ENCODE results near the gene USP22.

Gene USP22

GRCh38 chr17:21018894-21019293 lies 23.9 kb downstream of the USP22 start:
- Histone ChIP-seq H3K4me1 (peaks cover 0 to 44% (median 11%) of the 10 kb centered on the region in 4 donors), H3K4me3 (no peak overlapping the region), H3K27ac (no peak overlapping the region), H3K36me3 (peaks cover 66 to 75% (median 73%) of the 10 kb centered on the region in 3 donors), H3K27me3 (no peaks in the 10 kb centered on the region), H3K9me3 (no peaks in the 10 kb centered on the region)
- DNase-seq: no peak
- intact Hi-C loops (cut with DNase I; ENCODE audit: low total_unique reads): no loop called here
- TF ChIP-seq CTCF (IDR thresholded peaks at IDR 0.05): no peak

DNA sequence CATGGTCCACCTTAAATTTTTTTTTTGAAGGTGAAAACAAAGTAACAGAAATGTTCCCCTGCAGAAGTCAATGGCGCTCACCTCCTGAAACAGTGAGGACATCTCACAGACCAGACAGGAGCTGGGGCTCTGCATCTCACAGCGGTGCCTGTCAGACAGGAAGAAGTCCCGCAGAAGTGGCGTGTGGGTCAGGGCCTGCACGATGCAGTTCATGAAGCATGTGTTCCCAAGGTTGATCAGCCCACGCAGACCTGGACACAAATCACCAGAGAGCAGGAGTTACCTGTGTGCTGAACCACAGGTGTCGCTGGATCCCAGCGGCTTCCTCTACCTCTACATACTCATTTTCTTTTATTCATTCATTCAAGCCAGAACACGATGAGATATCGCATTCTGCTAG lies 24.9 kb downstream of the USP22 start:
- H3K9me3 ChIP-seq: no peaks in the 10 kb centered on the region
- TF ChIP-seq CTCF (IDR thresholded peaks at IDR 0.05): no peak
- peaks cover 0 to 34% (median 11%) of the 10 kb centered on the region in 4 donors for H3K4me1 ChIP-seq
- intact Hi-C loops (cut with DNase I; ENCODE audit: low total_unique reads): no loop called here
- H3K27ac ChIP-seq: no peak overlapping the region
- peaks cover 75 to 86% (median 82%) of the 10 kb centered on the region in 3 donors for H3K36me3 ChIP-seq
- no peaks in the 10 kb centered on the region for H3K27me3 ChIP-seq
- no peak overlapping the region for H3K4me3 ChIP-seq
- peak in 1 of 2 donors; percentile 48 for DNase-seq

GRCh38 chr17:21017256-21017655 lies 25.6 kb downstream of the USP22 start:
- no peak overlapping the region for H3K27ac ChIP-seq
- no peak for TF ChIP-seq CTCF (IDR thresholded peaks at IDR 0.05)
- intact Hi-C loops (cut with DNase I; ENCODE audit: low total_unique reads): no loop called here
- peaks cover 0 to 28% (median 11%) of the 10 kb centered on the region in 4 donors for H3K4me1 ChIP-seq
- no peaks in the 10 kb centered on the region for H3K27me3 ChIP-seq
- peaks cover 81 to 92% (median 88%) of the 10 kb centered on the region in 3 donors for H3K36me3 ChIP-seq
- no peak overlapping the region for H3K4me3 ChIP-seq
- H3K9me3 ChIP-seq: no peaks in the 10 kb centered on the region
- DNase-seq: no peak

- Histone ChIP-seq H3K4me1 (peaks cover 0 to 26% (median 11%) of the 10 kb centered on the region in 4 donors), H3K36me3 (peaks cover 84 to 96% (median 92%) of the 10 kb centered on the region in 3 donors), H3K27ac (no peak overlapping the region), H3K27me3 (no peaks in the 10 kb centered on the region), H3K9me3 (no peaks in the 10 kb centered on the region), H3K4me3 (no peak overlapping the region)
- no peak for DNase-seq
- no peak for TF ChIP-seq CTCF (IDR thresholded peaks at IDR 0.05)
- intact Hi-C loops (cut with DNase I; ENCODE audit: low total_unique reads): no loop called here
Measured at GRCh38 chr17:21016826-21017225, 26.0 kb downstream of the USP22 start.

DNA sequence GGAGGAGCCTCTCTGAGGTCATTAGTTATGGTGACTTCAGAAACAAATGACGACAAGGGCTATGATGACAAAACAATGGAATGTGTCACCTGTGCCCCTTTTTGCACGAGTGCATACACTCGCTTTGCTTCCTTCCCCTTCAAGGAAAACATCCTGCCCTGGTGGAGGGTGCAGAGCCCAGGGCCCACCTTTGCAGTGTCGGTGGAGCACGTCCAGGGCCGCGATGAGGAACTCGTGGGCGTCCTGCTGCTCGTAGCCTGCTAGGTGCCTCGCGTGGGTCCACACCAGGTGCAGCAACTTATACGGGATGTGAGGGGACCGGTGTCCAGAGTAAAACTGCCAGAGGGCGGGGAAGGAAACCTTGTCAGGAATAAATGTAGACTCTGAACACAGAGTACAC lies 27.2 kb downstream of the USP22 start:
- intact Hi-C loops (cut with DNase I; ENCODE audit: low total_unique reads): no loop called here
- no peak for TF ChIP-seq CTCF (IDR thresholded peaks at IDR 0.05)

GRCh38 chr17:21014498-21014897 lies 28.3 kb downstream of the USP22 start:
- no peaks in the 10 kb centered on the region for H3K27me3 ChIP-seq
- no peak overlapping the region for H3K27ac ChIP-seq
- no peak for DNase-seq
- H3K36me3 ChIP-seq: peaks cover 96 to 100% (median 99%) of the 10 kb centered on the region in 3 donors
- no peak for TF ChIP-seq CTCF (IDR thresholded peaks at IDR 0.05)
- no peak overlapping the region for H3K4me3 ChIP-seq
- no peaks in the 10 kb centered on the region for H3K9me3 ChIP-seq
- intact Hi-C loops (cut with DNase I; ENCODE audit: low total_unique reads): no loop called here
- peaks cover 0 to 3% (median 0%) of the 10 kb centered on the region in 4 donors for H3K4me1 ChIP-seq

More for the DNA sequence above, 27.2 kb downstream of the USP22 start:
- Histone ChIP-seq H3K4me1 (peaks cover 0 to 14% (median 5%) of the 10 kb centered on the region in 4 donors), H3K27me3 (no peaks in the 10 kb centered on the region), H3K9me3 (no peaks in the 10 kb centered on the region), H3K36me3 (peaks cover 93 to 99% (median 98%) of the 10 kb centered on the region in 3 donors), H3K27ac (no peak overlapping the region), H3K4me3 (no peak overlapping the region)
- peak in 1 of 2 donors; percentile 38 for DNase-seq
